ENCODE measurements around the gene SPATA31C2.
"Not testable (repeated sequence)": the region's sequence is repeated elsewhere in the genome, so short reads cannot be mapped to it uniquely, and the experiment has no call there.

Gene SPATA31C2

GRCh38 chr9:88127700-88128300, 10.5 kb downstream of the SPATA31C2 start:
- not testable (repeated sequence) for DNase-seq (ENCODE audit: extremely low read depth in 1 of 2, low read depth in 1 of 2)

- DNase-seq (ENCODE audit: extremely low read depth in 1 of 2, low read depth in 1 of 2), result not testable (repeated sequence)
Observed at GRCh38 chr9:88123413-88123812, 14.9 kb downstream of the SPATA31C2 start.

- DNase-seq (ENCODE audit: extremely low read depth in 1 of 2, low read depth in 1 of 2), result not testable (repeated sequence)
Observed at GRCh38 chr9:88118121-88118520, 20.2 kb downstream of the SPATA31C2 start.

- not testable (repeated sequence) for DNase-seq (ENCODE audit: extremely low read depth in 1 of 2, low read depth in 1 of 2)
Observed at GRCh38 chr9:88114968-88115612, 23.2 kb downstream of the SPATA31C2 start.

GRCh38 chr9:88114283-88114967, 23.9 kb downstream of the SPATA31C2 start:
- DNase-seq (ENCODE audit: extremely low read depth in 1 of 2, low read depth in 1 of 2), result not testable (repeated sequence)

GRCh38 chr9:88113156-88114130, 24.8 kb downstream of the SPATA31C2 start:
- DNase-seq (ENCODE audit: extremely low read depth in 1 of 2, low read depth in 1 of 2), result not testable (repeated sequence)

GRCh38 chr9:88110026-88110425, 28.2 kb downstream of the SPATA31C2 start:
- no peak for DNase-seq (ENCODE audit: extremely low read depth in 1 of 2, low read depth in 1 of 2)

- DNase-seq (ENCODE audit: extremely low read depth in 1 of 2, low read depth in 1 of 2), result no peak
Observed at GRCh38 chr9:88108779-88109178, 29.5 kb downstream of the SPATA31C2 start.

GRCh38 chr9:88106492-88106891, 31.8 kb downstream of the SPATA31C2 start:
- no peak for DNase-seq (ENCODE audit: extremely low read depth in 1 of 2, low read depth in 1 of 2)

- DNase-seq (ENCODE audit: extremely low read depth in 1 of 2, low read depth in 1 of 2), result no peak
Observed at GRCh38 chr9:88092797-88093331, 45.4 kb downstream of the SPATA31C2 start.

GRCh38 chr9:88090151-88090581, 48.1 kb downstream of the SPATA31C2 start:
- no peak for DNase-seq (ENCODE audit: extremely low read depth in 1 of 2, low read depth in 1 of 2)

- DNase-seq (ENCODE audit: extremely low read depth in 1 of 2, low read depth in 1 of 2), result no peak
Observed at GRCh38 chr9:88087906-88088305, 50.4 kb downstream of the SPATA31C2 start.

GRCh38 chr9:88085476-88085875, 52.8 kb downstream of the SPATA31C2 start:
- no peak for DNase-seq (ENCODE audit: extremely low read depth in 1 of 2, low read depth in 1 of 2)

- no peak for DNase-seq (ENCODE audit: extremely low read depth in 1 of 2, low read depth in 1 of 2)
Observed at GRCh38 chr9:88084357-88085183, 53.7 kb downstream of the SPATA31C2 start.
